Upper lobe of left lung (tissue), 4 donors: ENCODE measurements around the gene DYSF.

Experiments used
- CTCF ChIP-seq, 6 experiments: fragments of 450-650 bp in 4 of 6; fragments of 200-600 bp in 2 of 6; sonication (generic) in 2 of 6; IDR thresholded peaks; one replicate each; pipeline ENCODE4 v1.5.1; 2016 to 2019; ENCODE audit warnings: antibody characterized with exemption in 6 of 6
- EP300 ChIP-seq, 4 donors: sonication (generic); formaldehyde crosslinking; IDR thresholded peaks; one replicate each; pipeline ENCODE4 v1.5.1; 2017; ENCODE audit warnings: antibody characterized with exemption in 4 of 4, control low read depth in 2 of 4

- no peak for TF ChIP-seq CTCF (IDR thresholded peaks at IDR 0.05)
- TF ChIP-seq EP300 (IDR thresholded peaks at IDR 0.05): no peak
These were observed 23.1 kb downstream of the DYSF start for GRCh38 chr2:71476495-71476894.
